Motor neuron (in vitro differentiated cells): ENCODE measurements around the gene ZBTB1. TPM values are rescaled to one million over a fixed set of nuclear protein-coding genes. Genes with fewer than 3 reads are reported as not detected.
"Not testable (repeated sequence)": the region's sequence is repeated elsewhere in the genome, so short reads cannot be mapped to it uniquely, and the experiment has no call there.

ENCODE experiments used
- ATAC-seq, 8 experiments: fragments of 200-7000 bp; cut with Tn5 transposase; replicated peaks in 6 of 8; 2 replicates each; pipeline ENCODE4 v1.8.0; 2021; ENCODE audit warnings: mild to moderate bottlenecking in 8 of 8, moderate library complexity in 8 of 8
- H3K27ac ChIP-seq, 2 donors: fragments of 250-450 bp; sonication (Bioruptor Pico); 2 replicates each; pipeline ENCODE4 v1.9.0; 2021; ENCODE audit warnings: antibody characterized with exemption in 2 of 2, mild to moderate bottlenecking in 2 of 2, moderate library complexity in 1 of 2
- H3K4me1 ChIP-seq, 2 donors: fragments of 250-450 bp; sonication (Bioruptor Pico); replicated peaks in 1 of 2; 2 replicates each; pipeline ENCODE4 v1.6.1; 2021; ENCODE audit warnings: antibody characterized with exemption in 2 of 2, mild to moderate bottlenecking in 2 of 2, moderate library complexity in 1 of 2
- H3K4me3 ChIP-seq, 5 donors: fragments of 250-450 bp; sonication (Bioruptor Pico); 2 replicates each; pipeline ENCODE4 v1.9.0; 2021; ENCODE audit warnings: antibody characterized with exemption in 5 of 5, mild to moderate bottlenecking in 5 of 5, moderate library complexity in 4 of 5
- WGBS, 10 experiments: fragments of 450-650 bp; shearing (Covaris generic); methylation state at CpG; one replicate each; pipeline ENCODE4 v1.0.0; 2022; 5-methylcytosine and 5-hydroxymethylcytosine counted together
- in situ Hi-C, 9 experiments: fragments of 400-800 bp; cut with MboI; loops; one replicate each; pipeline ENCODE4 v1.15.0; 2021; ENCODE audit warnings: low sequenced_read_pairs in 9 of 9, low pct_unique_long_range_greater_than_20kb in 2 of 9; ENCODE audit not compliant: unreplicated experiment in 9 of 9
- total RNA-seq, 8 experiments: library from RNA; unstranded; fragments of 300-600 nt; gene quantifications; 2 replicates each; pipeline versions ENCODE4 v1.2.3 to v1.2.4, GENCODE V29; 2022

ZBTB1 gene
- total RNA-seq, 8 experiments from 2014 or later: 17.0 to 44.7 (median 24.4) TPM

GRCh38 chr14:64569646-64570045 is 65.1 kb downstream of the ZBTB1 start:
- ATAC-seq, H3K27ac ChIP-seq, H3K4me3 ChIP-seq, in situ Hi-C loops: not testable (repeated sequence)
- peaks cover 13 to 21% of the 10 kb centered on the region in 2 donors for H3K4me1 ChIP-seq
- 27 to 98% (median 88%) methylated on average over 3 to 7 of the region's 7 CpGs; no CpG with 5 or more reads in 1 of the 10 experiments for WGBS, 10 experiments

GRCh38 chr14:64572386-64573104 is 68.0 kb downstream of the ZBTB1 start:
- peak in 6 of 8 experiments; percentile 13 to 78 (median 50) for ATAC-seq
- in situ Hi-C loops: no loop called here
- Histone ChIP-seq H3K4me1 (peaks cover 13 to 14% of the 10 kb centered on the region in 2 donors), H3K27ac (no peak overlapping the region), H3K4me3 (no peak overlapping the region)

GRCh38 chr14:64573109-64573508 is 68.5 kb downstream of the ZBTB1 start:
- peaks cover 13 to 14% of the 10 kb centered on the region in 2 donors for H3K4me1 ChIP-seq
- H3K4me3 ChIP-seq: no peak overlapping the region
- WGBS, 10 experiments: 5 to 100% (median 20%) methylated on average over 1 to 3 of the region's 3 CpGs; no CpG with 5 or more reads in 3 of the 10 experiments
- in situ Hi-C loops: no loop called here
- peak; percentile 43 to 97 (median 64) for ATAC-seq
- no peak overlapping the region for H3K27ac ChIP-seq

Other genes with a start within 250 kb of the ZBTB1 start
- gene ESR2, start 210.4 kb upstream of the ZBTB1 start, total RNA-seq: 1 to 10 TPM in 4 of 8 experiments, under 1 TPM in 4; 0.31 to 2.1 (median 1.3) TPM
- 100 to 1,000 TPM in 2 of 8 experiments, 10 to 100 TPM in 6; 13.5 to 132 (median 38.5) TPM for gene MTHFD1, start 116.4 kb upstream of the ZBTB1 start, total RNA-seq
- 1 to 10 TPM in 7 of 8 experiments, under 1 TPM in 1; 0.87 to 5.6 (median 4.7) TPM for gene AKAP5, start 39.3 kb upstream of the ZBTB1 start, total RNA-seq
- 10 to 100 TPM in 5 of 8 experiments, 1 to 10 TPM in 3; 4.3 to 15.1 (median 10.4) TPM for gene ZBTB25, start 932 bp upstream of the ZBTB1 start, total RNA-seq
- gene HSPA2, start 36.0 kb downstream of the ZBTB1 start, total RNA-seq: 10 to 100 TPM in 2 of 8 experiments, 1 to 10 TPM in 6; 1.3 to 25.7 (median 5.7) TPM
- under 1 TPM in 6 of 8 experiments, not detected in 2; 0.16 to 0.62 (median 0.45) TPM for gene PPP1R36, start 45.2 kb downstream of the ZBTB1 start, total RNA-seq
- 10 to 100 TPM in 2 of 8 experiments, 1 to 10 TPM in 6; 5.7 to 14.1 (median 8.9) TPM for gene PLEKHG3, start 199.7 kb downstream of the ZBTB1 start, total RNA-seq